SK-N-MC (cell line): ENCODE results near the gene ZSWIM4.

ENCODE experiments used
- EZH2 ChIP-seq: fragments of 200-600 bp; sonication (generic); IDR thresholded peaks from one replicate; pipeline ENCODE4 v1.6.1; 2017; ENCODE audit warnings: antibody characterized with exemption
- FOXP2 ChIP-seq: optimal IDR thresholded peaks from 2 replicates; pipeline ENCODE3; 2011; ENCODE audit warnings: mild to moderate bottlenecking, moderate library complexity; ENCODE audit not compliant: insufficient read depth; ENCODE audit errors: extremely low read length, control extremely low read depth
- POLR2AphosphoS5 ChIP-seq: IDR thresholded peaks from 2 replicates; pipeline ENCODE4 v1.6.1; 2012; ENCODE audit warnings: mild to moderate bottlenecking, low read depth, low read length, borderline replicate concordance

DNA sequence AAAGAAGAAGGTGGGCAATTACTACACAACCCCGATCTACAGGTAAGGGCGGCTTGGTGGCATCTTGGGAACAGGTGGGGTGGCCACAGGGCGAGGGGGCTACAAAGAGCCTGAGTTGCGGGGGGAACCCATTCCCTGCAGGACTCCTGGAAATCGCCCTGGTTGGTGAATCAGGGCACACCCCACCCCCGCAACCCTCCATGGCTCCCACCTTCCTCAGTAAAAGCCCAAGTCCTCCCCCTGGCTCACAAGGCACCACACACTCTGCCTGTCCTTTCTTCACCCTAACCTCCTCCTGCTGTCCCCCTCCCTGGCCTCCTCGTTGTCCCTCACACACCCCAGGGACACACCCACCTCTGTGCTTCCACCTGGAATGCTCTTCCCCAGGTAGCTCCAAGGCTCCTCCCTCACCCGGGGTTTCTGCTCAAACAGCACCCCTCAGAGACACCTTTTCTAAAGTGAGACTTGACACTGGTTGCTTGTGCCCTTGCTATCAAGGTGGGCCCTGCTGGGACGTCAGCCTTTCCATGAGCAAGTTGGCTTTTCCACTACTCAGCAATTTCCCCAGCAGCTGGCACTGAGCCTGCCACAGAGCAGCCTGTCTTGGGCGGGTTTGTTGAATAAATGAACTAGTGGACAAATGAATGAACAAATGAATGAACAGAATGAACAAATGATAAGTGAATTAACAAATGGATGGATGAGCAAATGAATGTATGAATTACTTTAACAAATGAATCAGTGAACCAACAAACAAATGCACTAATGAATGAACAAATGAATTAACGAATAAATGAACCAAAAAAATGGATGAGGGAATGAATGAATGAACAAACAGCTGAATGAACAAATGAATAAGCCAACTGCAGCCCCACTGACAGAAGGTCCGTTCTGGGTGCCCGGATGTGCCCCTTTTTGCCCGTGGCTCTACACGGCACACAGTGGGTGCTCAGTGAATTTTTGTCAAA lies 37.2 kb upstream of the ZSWIM4 start:
- TF ChIP-seq POLR2AphosphoS5 (no peak), EZH2 (no peak), FOXP2 (no peak)
